Spleen (tissue), 7 donors: ENCODE data around the gene MEIS2.

Experiments
- CTCF ChIP-seq, 11 experiments: fragments of 200-600 bp in 7 of 11; fragments of 450-650 bp in 4 of 11; sonication (generic) in 4 of 11; IDR thresholded peaks in 8 of 11; conservative IDR thresholded peaks in 3 of 11; 1 replicate in 7 of 11; 2 replicates in 4 of 11; pipeline versions ENCODE4 v1.4.0 to v1.8.0; 2016 to 2021; ENCODE audit warnings: antibody characterized with exemption in 11 of 11, inconsistent platforms in 4 of 11, mild to moderate bottlenecking in 1 of 11
- POLR2A ChIP-seq, 3 donors: fragments of 450-650 bp; IDR thresholded peaks; one replicate each; pipeline ENCODE4 v1.5.1; 2017; ENCODE audit warnings: antibody characterized with exemption in 3 of 3, mild to moderate bottlenecking in 1 of 3
- donor health status: DM: no; HTN: no; CAD: no; lungs with moderate emphysema.
- donor health status: DM: no; HTN: no; CAD: no.
- donor health status: DM: no; HTN: no; CAD: no.

- no peak for TF ChIP-seq POLR2A (IDR thresholded peaks at IDR 0.05)
- no peak for TF ChIP-seq CTCF (IDR thresholded peaks at IDR 0.05 in 8 of 11, conservative IDR thresholded peaks at IDR 0.05 in 3 of 11)
Observed at GRCh38 chr15:36880913-36881460, 219.4 kb downstream of the MEIS2 start.
